HG03354 (cell line): ENCODE measurements around the gene SPNS2.

Experiments used
- ATAC-seq: cut with Tn5 transposase; IDR thresholded peaks from one replicate; pipeline ENCODE4 v1.9.1; 2021; ENCODE audit warnings: mild to moderate bottlenecking; ENCODE audit not compliant: unreplicated experiment, poor library complexity, severe bottlenecking

SPNS2 gene

GRCh38 chr17:4501295-4501949, 2.7 kb downstream of the SPNS2 start:
- ATAC-seq, result no peak

GRCh38 chr17:4502466-4503154, 3.9 kb downstream of the SPNS2 start:
- no peak for ATAC-seq

- no peak for ATAC-seq
Measured at GRCh38 chr17:4503283-4504025, 4.8 kb downstream of the SPNS2 start.

DNA sequence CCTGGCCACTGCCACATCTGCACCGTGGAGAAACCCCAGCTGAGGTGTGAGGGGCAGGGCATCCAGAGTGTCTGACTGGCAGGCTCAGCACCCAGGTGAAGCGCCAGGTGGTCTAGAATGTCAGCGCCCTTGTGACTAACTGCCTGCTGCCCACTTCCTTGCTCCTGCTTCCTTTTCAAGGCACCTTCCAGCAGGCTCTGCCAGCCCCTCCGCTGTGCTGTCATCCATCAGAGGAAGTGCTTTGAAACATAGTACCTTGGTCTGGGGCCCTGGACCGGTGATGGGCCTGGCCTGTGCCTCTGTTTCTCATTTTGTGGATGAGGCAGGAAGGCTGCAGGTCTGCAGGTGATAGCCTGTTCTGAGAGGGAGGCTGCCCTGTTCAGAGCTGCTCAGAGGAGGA, 5.5 kb downstream of the SPNS2 start:
- no peak for ATAC-seq

GRCh38 chr17:4505187-4505586, 6.5 kb downstream of the SPNS2 start:
- ATAC-seq, result no peak

GRCh38 chr17:4506175-4506813, 7.6 kb downstream of the SPNS2 start:
- ATAC-seq, result no peak

DNA sequence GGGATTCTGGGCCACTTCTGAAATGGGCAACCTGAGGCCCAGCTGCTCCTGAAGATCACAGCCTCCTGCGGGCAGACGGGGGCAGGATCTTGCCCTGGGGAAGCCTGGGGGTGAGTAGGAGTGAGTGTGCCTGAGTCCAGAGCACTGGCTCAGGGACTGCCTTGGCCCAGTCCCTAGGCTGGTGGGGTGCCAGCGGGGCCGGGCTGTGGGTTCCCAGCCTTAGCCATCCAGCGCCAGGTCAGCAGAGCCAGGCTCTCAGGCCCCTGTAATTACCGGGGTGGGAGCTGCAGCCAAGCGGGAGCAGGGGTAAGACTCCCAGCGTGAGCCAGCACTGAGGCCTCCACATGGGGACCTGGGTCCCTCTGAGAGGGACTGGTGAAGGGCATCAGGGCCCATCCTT, 8.2 kb downstream of the SPNS2 start:
- ATAC-seq, result no peak

GRCh38 chr17:4507361-4508111, 8.9 kb downstream of the SPNS2 start:
- no peak for ATAC-seq

GRCh38 chr17:4508207-4508606, 9.5 kb downstream of the SPNS2 start:
- no peak for ATAC-seq

- no peak for ATAC-seq
Measured at GRCh38 chr17:4509401-4509800, 10.7 kb downstream of the SPNS2 start.

DNA sequence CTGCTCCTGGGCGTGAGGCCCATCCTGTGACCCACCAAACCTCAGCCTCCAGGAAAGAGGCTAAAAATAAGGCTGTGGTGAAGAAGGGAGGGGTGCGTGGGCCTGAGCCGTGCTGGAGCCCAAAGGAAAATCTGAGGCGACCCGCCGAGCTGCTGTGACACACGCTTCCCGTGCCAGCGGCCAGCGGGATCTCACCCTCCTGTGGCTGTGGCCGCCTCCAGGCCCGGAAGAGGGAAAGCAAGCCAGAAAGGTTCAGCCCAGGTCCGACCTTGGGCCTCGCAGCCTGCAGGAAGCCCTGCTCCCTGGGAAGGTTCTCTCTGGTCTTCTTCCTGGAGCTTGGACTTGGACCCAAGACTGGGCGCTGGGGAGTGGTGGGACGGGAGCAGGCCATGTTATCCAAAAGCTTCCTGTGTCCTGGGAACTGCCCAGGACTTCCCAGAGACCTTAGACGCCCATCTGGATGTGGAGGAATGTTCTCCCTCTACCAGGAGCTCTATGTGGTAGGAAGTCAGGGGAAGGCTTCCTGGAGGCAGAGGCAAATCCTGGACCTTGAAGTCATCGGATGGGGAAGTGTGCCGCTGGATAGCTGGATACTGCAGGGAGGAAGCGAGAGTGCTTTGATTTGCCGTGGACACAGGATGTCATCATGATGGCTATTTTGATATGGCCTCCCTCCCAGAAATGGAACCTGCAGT, 11.4 kb downstream of the SPNS2 start:
- ATAC-seq, result no peak

DNA sequence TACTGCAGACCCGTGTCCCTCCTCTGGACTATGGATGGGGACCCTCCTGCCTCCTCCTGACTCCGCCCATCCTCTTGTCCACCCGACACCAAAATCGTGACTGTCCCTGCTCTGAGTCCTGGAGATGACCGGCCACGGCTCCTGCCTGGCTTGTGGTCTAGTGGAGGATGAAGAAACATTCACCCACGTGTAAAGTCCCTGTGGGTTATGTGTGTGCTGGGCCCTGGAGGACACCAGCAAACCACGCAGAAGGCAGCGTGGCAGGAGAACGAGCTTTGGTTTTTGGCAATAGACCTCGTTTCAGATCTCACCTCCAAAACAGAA, 11.9 kb downstream of the SPNS2 start:
- ATAC-seq, result no peak

DNA sequence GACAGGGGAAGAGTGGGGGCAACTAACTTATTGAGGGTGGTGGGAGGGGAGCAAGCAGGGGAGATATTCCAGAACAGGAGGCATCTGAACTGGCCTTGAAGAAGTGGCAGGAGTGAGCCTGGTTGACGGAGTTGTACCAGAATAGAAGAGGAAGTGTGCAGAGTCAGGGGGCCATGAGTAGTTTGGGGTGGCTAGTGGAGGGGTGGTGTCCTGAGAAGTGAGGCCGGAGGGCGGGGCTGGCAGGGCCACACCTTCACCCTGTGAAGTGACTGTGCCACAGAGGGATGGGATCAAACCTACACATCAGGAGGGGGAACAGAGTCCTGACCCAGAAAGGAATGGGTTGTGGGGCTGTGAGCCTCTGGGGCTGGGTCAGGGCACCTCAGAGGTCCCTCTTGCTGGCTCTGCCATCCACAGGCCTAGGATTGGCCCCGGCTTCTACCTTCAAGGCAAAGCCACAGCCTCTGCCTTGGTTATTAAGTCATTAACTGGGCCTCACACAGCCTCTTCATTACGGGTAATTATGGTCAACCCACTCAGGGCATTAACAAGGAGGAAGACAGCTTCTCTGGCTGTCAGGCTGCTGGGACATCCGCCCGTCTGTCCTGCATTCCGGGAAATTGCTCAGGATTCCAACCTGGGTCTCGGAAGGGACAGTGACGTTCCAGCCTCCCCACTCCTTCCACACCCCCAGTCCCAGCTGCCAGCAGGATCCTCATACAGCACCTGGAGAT, 12.7 kb downstream of the SPNS2 start:
- no peak for ATAC-seq

DNA sequence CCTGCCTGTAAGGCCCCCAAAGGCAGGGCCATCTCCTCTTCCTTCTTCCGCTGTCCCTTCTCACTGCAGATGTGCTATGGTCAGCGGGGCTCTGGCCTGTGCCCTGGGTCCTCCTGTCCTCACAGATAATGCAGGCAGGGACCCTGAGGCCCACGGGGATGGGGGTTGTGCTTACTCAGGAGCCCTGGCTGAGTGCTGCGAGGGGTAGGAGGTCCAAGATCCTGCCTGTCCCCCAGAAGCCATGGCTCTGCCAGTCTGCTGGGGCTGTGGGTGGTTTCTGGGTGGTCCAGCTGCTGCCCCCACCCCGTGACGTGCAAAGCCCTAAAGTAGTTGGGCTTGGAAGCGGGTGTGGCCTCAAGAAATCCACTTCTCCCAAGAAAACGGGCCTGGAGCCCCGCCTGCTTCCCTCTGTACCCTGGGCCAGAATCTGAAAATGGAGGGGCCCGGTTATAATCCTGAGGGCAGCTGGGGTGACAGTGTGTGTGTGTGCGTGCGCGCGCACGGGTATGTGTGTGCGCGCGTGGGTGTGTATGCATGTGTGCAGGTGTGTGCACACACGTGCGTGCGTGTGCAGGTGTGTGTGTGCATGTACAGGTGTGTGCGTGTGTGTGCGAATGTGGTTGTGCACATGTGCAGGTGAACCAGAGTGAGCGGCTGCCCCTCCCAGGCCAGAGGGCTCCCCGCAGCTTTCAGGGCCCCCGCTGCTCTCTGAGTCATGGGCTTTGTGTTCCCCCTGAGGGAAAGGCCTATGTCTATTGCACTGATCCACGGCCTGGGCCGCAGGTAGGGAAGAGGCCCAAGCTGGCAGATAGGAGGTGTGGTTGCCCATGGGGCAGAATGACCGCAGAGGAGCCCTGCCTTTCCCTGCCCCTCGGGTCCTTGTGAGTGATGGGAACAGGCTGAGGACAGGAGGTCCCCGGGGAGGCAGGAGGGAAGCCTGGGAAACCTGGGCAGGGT, 13.8 kb downstream of the SPNS2 start:
- ATAC-seq, result no peak

DNA sequence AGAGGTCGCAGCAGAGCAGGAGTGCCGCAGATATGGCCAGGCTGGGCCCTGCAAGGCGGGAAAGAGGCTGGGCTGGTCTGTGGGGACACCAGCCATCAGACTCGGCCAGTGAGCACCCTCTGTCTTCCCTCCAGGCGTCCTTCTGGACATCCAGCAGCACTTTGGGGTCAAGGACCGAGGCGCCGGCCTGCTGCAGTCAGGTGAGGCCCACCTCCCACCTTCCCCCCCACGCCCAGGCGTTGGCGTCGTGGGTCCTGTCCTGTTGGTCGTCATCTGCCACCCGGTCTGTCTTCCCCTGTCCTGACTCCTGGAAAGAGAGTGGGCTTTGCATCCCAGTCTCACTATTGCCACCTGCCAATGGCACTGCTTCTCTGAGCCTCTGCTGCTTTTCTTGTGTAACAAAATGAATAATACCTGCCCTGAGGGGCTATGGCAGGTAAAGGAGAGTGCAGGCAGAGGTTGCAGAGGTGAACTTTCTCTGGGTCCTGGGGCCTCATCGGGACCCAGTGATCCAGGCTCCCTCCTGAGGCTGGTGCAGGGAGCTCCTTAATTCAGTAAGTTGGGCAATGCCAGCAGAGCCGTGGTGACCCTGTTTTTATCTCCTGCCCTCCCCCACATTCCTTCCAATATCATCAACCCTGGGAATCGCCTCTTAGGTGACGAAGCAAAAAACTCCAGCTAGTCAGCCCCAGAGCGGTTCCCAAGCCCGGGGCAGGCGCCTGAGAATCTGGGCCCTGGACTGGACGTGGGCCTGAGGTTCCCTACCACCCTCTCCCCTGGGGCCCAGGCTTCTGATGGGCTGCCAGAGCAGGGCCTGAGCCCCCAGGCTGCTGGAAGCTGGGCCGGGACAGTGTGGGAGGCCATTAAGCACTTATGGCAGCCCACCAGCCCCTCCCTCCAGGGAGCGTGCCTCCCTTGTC, 14.7 kb downstream of the SPNS2 start:
- ATAC-seq, result no peak

- ATAC-seq, result no peak
Measured at GRCh38 chr17:4514206-4514605, 15.5 kb downstream of the SPNS2 start.

GRCh38 chr17:4514779-4515178, 16.1 kb downstream of the SPNS2 start:
- ATAC-seq, result no peak
